CD14-positive monocyte (primary cell): Measurements from ENCODE around the gene NPY4R2. TPM values are rescaled to one million over a fixed set of nuclear protein-coding genes. Genes with fewer than 3 reads are reported as not detected.
"Not testable (repeated sequence)": the region's sequence is repeated elsewhere in the genome, so short reads cannot be mapped to it uniquely, and the experiment has no call there.

ENCODE experiments used
- DNase-seq, 3 donors: peaks; one replicate each; pipeline ENCODE4 v3.0.0-alpha.2; 2011 to 2022
- H2AFZ ChIP-seq: 2 replicates; pipeline ENCODE4 v1.6.0; 2012; ENCODE audit warnings: mild to moderate bottlenecking, low read depth, low read length, inconsistent platforms; ENCODE audit not compliant: insufficient read depth, poor library complexity, severe bottlenecking
- H3K27ac ChIP-seq, 2 donors: 1 replicate in 1 of 2; 2 replicates in 1 of 2; pipeline ENCODE4 v1.5.1; 2012 to 2013; ENCODE audit warnings: low read length in 2 of 2, control low read depth in 1 of 2, inconsistent platforms in 1 of 2, low read depth in 1 of 2, mild to moderate bottlenecking in 1 of 2
- H3K27me3 ChIP-seq, 2 donors: one replicate each; pipeline versions ENCODE4 v1.6.0 to v1.6.1; 2011 to 2013; ENCODE audit warnings: low read length in 2 of 2; ENCODE audit not compliant: control insufficient read depth in 2 of 2, insufficient read depth in 2 of 2
- H3K36me3 ChIP-seq, 2 donors: replicated peaks in 1 of 2; 1 replicate in 1 of 2; 2 replicates in 1 of 2; pipeline versions ENCODE4 v1.5.1 to v1.6.1; 2012 to 2013; ENCODE audit warnings: low read length in 2 of 2, control low read depth in 1 of 2, inconsistent platforms in 1 of 2, mild to moderate bottlenecking in 1 of 2; ENCODE audit not compliant: insufficient read depth in 2 of 2, control insufficient read depth in 1 of 2
- H3K4me1 ChIP-seq, 2 donors: 1 replicate in 1 of 2; 2 replicates in 1 of 2; pipeline versions ENCODE4 v1.5.1 to v1.6.1; 2012 to 2013; ENCODE audit warnings: low read length in 2 of 2, control low read depth in 1 of 2, inconsistent platforms in 1 of 2, mild to moderate bottlenecking in 1 of 2, moderate library complexity in 1 of 2; ENCODE audit not compliant: insufficient read depth in 2 of 2, control insufficient read depth in 1 of 2
- H3K4me2 ChIP-seq: replicated peaks from 2 replicates; pipeline ENCODE3; 2012; ENCODE audit warnings: low read length, moderate library complexity, mild to moderate bottlenecking; ENCODE audit not compliant: poor library complexity, severe bottlenecking; ENCODE audit errors: extremely low read depth
- H3K4me3 ChIP-seq, 3 experiments: fragments of 200-600 bp in 1 of 3; sonication (generic) in 1 of 3; replicated peaks in 1 of 3; 1 replicate in 2 of 3; 2 replicates in 1 of 3; pipeline ENCODE4 v1.5.1; 2011 to 2013; ENCODE audit warnings: low read length in 3 of 3, mild to moderate bottlenecking in 3 of 3, control low read depth in 2 of 3, low read depth in 2 of 3, inconsistent platforms in 1 of 3, moderate library complexity in 1 of 3
- H3K79me2 ChIP-seq: 2 replicates; pipeline ENCODE4 v1.6.0; 2012; ENCODE audit warnings: mild to moderate bottlenecking, control low read depth, inconsistent platforms, low read length, moderate library complexity; ENCODE audit not compliant: insufficient read depth
- H3K9ac ChIP-seq: 2 replicates; pipeline ENCODE4 v1.6.0; 2017; ENCODE audit warnings: low read length, mild to moderate bottlenecking; ENCODE audit not compliant: insufficient read depth, poor library complexity, severe bottlenecking
- H3K9me3 ChIP-seq, 2 donors: replicated peaks in 1 of 2; 1 replicate in 1 of 2; 2 replicates in 1 of 2; pipeline versions ENCODE4 v1.5.1 to v1.6.1; 2012 to 2013; ENCODE audit warnings: low read length in 2 of 2, control low read depth in 1 of 2; ENCODE audit not compliant: control insufficient read depth in 1 of 2, insufficient read depth in 1 of 2
- H4K20me1 ChIP-seq: 2 replicates; pipeline ENCODE4 v1.6.0; 2012; ENCODE audit warnings: mild to moderate bottlenecking, low read length, control low read depth, moderate library complexity; ENCODE audit not compliant: insufficient read depth
- H3K27ac Mint-ChIP-seq, 7 donors: one replicate each; pipeline ENCODE4 v1.8.0; 2020; ENCODE audit warnings: mild to moderate bottlenecking in 7 of 7, mixed read lengths in 7 of 7, moderate library complexity in 6 of 7, inconsistent platforms in 2 of 7
- H3K27me3 Mint-ChIP-seq, 3 donors: one replicate each; pipeline ENCODE4 v1.8.0; 2021 to 2022; ENCODE audit warnings: low read depth in 3 of 3, mild to moderate bottlenecking in 3 of 3, mixed read lengths in 3 of 3, moderate library complexity in 3 of 3, inconsistent platforms in 1 of 3
- H3K36me3 Mint-ChIP-seq, 2 donors: one replicate each; pipeline ENCODE4 v1.8.0; 2020; ENCODE audit warnings: mixed read lengths in 2 of 2, inconsistent platforms in 1 of 2, mild to moderate bottlenecking in 1 of 2
- H3K4me1 Mint-ChIP-seq: one replicate; pipeline ENCODE4 v1.8.0; 2020; ENCODE audit warnings: mild to moderate bottlenecking, mixed read lengths
- H3K4me3 Mint-ChIP-seq, 2 donors: one replicate each; pipeline ENCODE4 v1.8.0; 2020; ENCODE audit warnings: mild to moderate bottlenecking in 2 of 2, mixed read lengths in 2 of 2, moderate library complexity in 1 of 2
- H3K9me3 Mint-ChIP-seq, 7 donors: one replicate each; pipeline ENCODE4 v1.8.0; 2020 to 2022; ENCODE audit warnings: mixed read lengths in 7 of 7, mild to moderate bottlenecking in 6 of 7, moderate library complexity in 6 of 7, inconsistent platforms in 2 of 7
- WGBS: methylation state at CpG from one replicate; pipeline ENCODE4 v1.1.5; 2013; ENCODE audit warnings: missing lambda C conversion rate; ENCODE audit not compliant: insufficient coverage; 5-methylcytosine and 5-hydroxymethylcytosine counted together
- intact Hi-C, 2 donors: fragments of 100-400 bp; cut with micrococcal nuclease; formaldehyde crosslinking; loops; one replicate each; pipeline versions ENCODE4 v1.15.0 to v1.15.1; 2023
- polyA plus RNA-seq, 3 donors: library from polyadenylated mRNA; depleted of rRNA in 1 of 3; unstranded in 2 of 3; stranded (reverse) in 1 of 3; fragments of 300-500 nt in 2 of 3; fragments of >200 nt in 1 of 3; fragmentation: Illumina TruSeq in 2 of 3; gene quantifications; 1 replicate in 2 of 3; 2 replicates in 1 of 3; pipeline ENCODE4 v1.2.3, GENCODE V29; 2012 to 2021

NPY4R2 gene
- polyA plus RNA-seq, 3 donors = not detected

- DNase-seq, H3K4me1 Mint-ChIP-seq, H3K4me2 ChIP-seq, H3K9ac ChIP-seq, H4K20me1 ChIP-seq, H3K27me3 ChIP-seq, H3K79me2 ChIP-seq, H3K27me3 Mint-ChIP-seq, H3K36me3 ChIP-seq, H3K9me3 Mint-ChIP-seq, H3K4me1 ChIP-seq, H3K27ac Mint-ChIP-seq, H3K27ac ChIP-seq, H3K9me3 ChIP-seq, H3K4me3 ChIP-seq, H3K36me3 Mint-ChIP-seq, H2AFZ ChIP-seq, intact Hi-C loops, H3K4me3 Mint-ChIP-seq: not testable (repeated sequence)
- no CpG with 5 or more reads among the region's 3 CpGs for WGBS
Measured at GRCh38 chr10:47884239-47884638, 34.2 kb upstream of the NPY4R2 start.

DNA sequence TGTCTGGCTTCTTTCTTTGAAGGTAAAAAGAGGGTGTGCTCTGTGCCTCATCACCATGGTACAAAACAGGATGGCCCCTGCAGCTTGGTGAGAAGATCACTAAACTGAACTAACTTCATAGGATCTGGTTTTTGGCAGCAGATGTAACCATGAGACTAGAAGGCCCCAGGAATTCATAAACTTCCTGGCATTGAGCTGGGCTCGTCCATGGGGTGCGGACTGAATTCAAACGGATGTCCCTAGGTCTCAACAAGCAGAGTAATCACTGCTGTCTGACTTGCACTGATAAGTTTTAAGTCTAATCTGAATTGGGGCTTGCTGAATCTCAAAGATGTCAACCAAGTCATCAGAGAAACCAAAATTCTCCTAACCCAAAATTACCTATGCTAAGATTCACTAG, 33.5 kb upstream of the NPY4R2 start:
- H3K4me3 Mint-ChIP-seq, H3K27me3 ChIP-seq, H3K9me3 ChIP-seq, H3K27ac ChIP-seq, H3K36me3 ChIP-seq, H3K4me1 Mint-ChIP-seq, H3K36me3 Mint-ChIP-seq, intact Hi-C loops, H3K79me2 ChIP-seq, H2AFZ ChIP-seq, H3K4me2 ChIP-seq, H3K9me3 Mint-ChIP-seq, H4K20me1 ChIP-seq, H3K9ac ChIP-seq, H3K4me3 ChIP-seq, H3K27ac Mint-ChIP-seq, H3K27me3 Mint-ChIP-seq, H3K4me1 ChIP-seq, DNase-seq: not testable (repeated sequence)
- no CpG with 5 or more reads among the region's 3 CpGs for WGBS

DNA sequence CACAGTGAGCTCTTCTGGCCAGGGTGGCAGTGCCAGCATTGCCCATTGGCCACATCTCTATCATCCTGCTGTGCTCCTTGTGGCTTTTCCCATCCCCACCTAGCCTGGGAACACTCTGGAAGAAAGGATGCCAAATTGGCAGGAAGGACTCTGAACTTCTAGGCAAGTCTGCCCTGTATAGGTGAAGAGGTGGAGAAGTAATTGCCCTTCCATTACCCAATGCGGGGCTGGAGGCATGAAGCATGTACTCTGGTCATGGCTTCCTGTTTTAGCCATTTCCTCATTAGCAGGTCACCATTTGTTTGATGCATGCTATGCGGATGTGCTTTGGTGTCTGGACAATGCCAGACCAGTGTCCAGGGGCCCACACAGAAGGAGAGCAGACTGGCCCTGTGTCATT, 32.1 kb upstream of the NPY4R2 start:
- WGBS = no CpG with 5 or more reads among the region's 2 CpGs
- H3K27ac ChIP-seq, H3K36me3 ChIP-seq, H3K4me2 ChIP-seq, H3K4me1 ChIP-seq, H3K27me3 ChIP-seq, DNase-seq, H3K9me3 Mint-ChIP-seq, H3K4me3 Mint-ChIP-seq, H3K79me2 ChIP-seq, H3K9me3 ChIP-seq, H3K9ac ChIP-seq, H4K20me1 ChIP-seq, H3K36me3 Mint-ChIP-seq, H3K27ac Mint-ChIP-seq, H2AFZ ChIP-seq, H3K4me3 ChIP-seq, H3K27me3 Mint-ChIP-seq, intact Hi-C loops, H3K4me1 Mint-ChIP-seq: not testable (repeated sequence)

GRCh38 chr10:47886827-47887226, 31.6 kb upstream of the NPY4R2 start:
- H2AFZ ChIP-seq, H3K9me3 ChIP-seq, H3K4me1 ChIP-seq, DNase-seq, H3K4me3 ChIP-seq, H3K4me1 Mint-ChIP-seq, H3K4me3 Mint-ChIP-seq, H4K20me1 ChIP-seq, H3K36me3 ChIP-seq, H3K9me3 Mint-ChIP-seq, H3K79me2 ChIP-seq, intact Hi-C loops, H3K27ac Mint-ChIP-seq, H3K4me2 ChIP-seq, H3K27me3 ChIP-seq, H3K36me3 Mint-ChIP-seq, H3K27me3 Mint-ChIP-seq, H3K9ac ChIP-seq, H3K27ac ChIP-seq: not testable (repeated sequence)
- no CpG with 5 or more reads among the region's 4 CpGs for WGBS

DNA sequence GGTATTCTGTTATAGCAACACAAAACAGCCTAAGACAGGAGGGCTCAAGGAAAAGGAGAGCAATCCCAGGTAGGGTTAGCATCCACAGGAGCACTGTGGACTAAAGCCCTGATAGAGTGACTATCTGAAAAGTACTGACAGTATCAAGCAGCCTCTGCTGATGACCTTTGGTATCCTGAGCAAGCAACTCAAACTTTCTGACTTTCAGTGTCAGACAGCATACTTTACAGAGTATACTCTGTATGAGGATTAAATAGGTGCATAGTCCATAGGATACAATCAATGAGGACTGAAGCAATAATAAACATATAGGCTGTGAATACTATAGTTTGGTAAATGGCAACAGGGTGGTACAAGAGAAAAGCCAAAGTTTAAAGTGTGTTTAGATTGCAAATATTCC, 27.7 kb upstream of the NPY4R2 start:
- H2AFZ ChIP-seq, H3K4me1 ChIP-seq, H3K9me3 Mint-ChIP-seq, H3K27ac ChIP-seq, H3K79me2 ChIP-seq, H3K4me1 Mint-ChIP-seq, H3K9ac ChIP-seq, H3K36me3 Mint-ChIP-seq, H3K4me3 Mint-ChIP-seq, H3K27me3 Mint-ChIP-seq, DNase-seq, H3K9me3 ChIP-seq, H3K27ac Mint-ChIP-seq, H3K4me3 ChIP-seq, H4K20me1 ChIP-seq, H3K27me3 ChIP-seq, H3K36me3 ChIP-seq, intact Hi-C loops, H3K4me2 ChIP-seq: not testable (repeated sequence)
